Skin of body (tissue), 2 donors: Measurements from ENCODE around the gene ZNF79. TPM values are rescaled to one million over a fixed set of nuclear protein-coding genes. Genes with fewer than 3 reads are reported as not detected.

Experiments used
- small RNA-seq: library from RNA; depleted of rRNA; stranded (forward); fragments of <200 nt; gene quantifications from one replicate; pipeline ENCODE3, GENCODE V24; 2014; ENCODE audit warnings: low replicate concordance
- total RNA-seq: library from RNA; depleted of rRNA; stranded (reverse); fragments of >200 nt; gene quantifications from one replicate; pipeline ENCODE4 v1.2.3, GENCODE V29; 2014

Gene ZNF79
- total RNA-seq, 1 donor from 2014 or later = 7.8 TPM

Small RNAs within 50 kb of the gene (small RNA-seq; reads per million reads assigned to genes)
- gene RF00019 = not detected
- gene SNORA65 = 200 reads per million, percentile 97 among the genes with 10 or more reads in this experiment

Other genes starting within 250 kb of the ZNF79 start
- gene GARNL3, start 159.6 kb upstream of the ZNF79 start, total RNA-seq = 51.1 TPM
- 6.8 TPM for gene SLC2A8, start 27.2 kb upstream of the ZNF79 start, total RNA-seq
- gene RPL12, start 27.0 kb downstream of the ZNF79 start, total RNA-seq = 988 TPM
- 14.8 TPM for gene LRSAM1, start 27.1 kb downstream of the ZNF79 start, total RNA-seq
- gene STXBP1, start 187.9 kb downstream of the ZNF79 start, total RNA-seq = 15.2 TPM